ENCODE data around the gene SPCS2. TPM values are rescaled to one million over a fixed set of nuclear protein-coding genes. Genes with fewer than 3 reads are reported as not detected.
"Not testable (repeated sequence)": the region's sequence is repeated elsewhere in the genome, so short reads cannot be mapped to it uniquely, and the experiment has no call there.

Gene SPCS2
- total RNA-seq, 1 donor from 2014 or later = 130 TPM

- Mint-ChIP-seq H3K4me1 (ENCODE audit: unreplicated experiment) (peaks cover 11% of the 10 kb centered on the region), H3K4me3 (ENCODE audit: unreplicated experiment) (no peak overlapping the region), H3K36me3 (ENCODE audit: low read depth, unreplicated experiment) (peaks cover 11% of the 10 kb centered on the region), H3K9me3 (ENCODE audit: unreplicated experiment) (no peaks in the 10 kb centered on the region), H3K27me3 (ENCODE audit: unreplicated experiment) (no peaks in the 10 kb centered on the region), H3K27ac (ENCODE audit: unreplicated experiment) (no peak overlapping the region)
- TF ChIP-seq CTCF (IDR thresholded peaks at IDR 0.05; ENCODE audit: unreplicated experiment) = no peak
- DNase-seq (ENCODE audit: low spot score) = no peak
Measured at GRCh38 chr11:74981888-74982287, 32.8 kb downstream of the SPCS2 start.

DNA sequence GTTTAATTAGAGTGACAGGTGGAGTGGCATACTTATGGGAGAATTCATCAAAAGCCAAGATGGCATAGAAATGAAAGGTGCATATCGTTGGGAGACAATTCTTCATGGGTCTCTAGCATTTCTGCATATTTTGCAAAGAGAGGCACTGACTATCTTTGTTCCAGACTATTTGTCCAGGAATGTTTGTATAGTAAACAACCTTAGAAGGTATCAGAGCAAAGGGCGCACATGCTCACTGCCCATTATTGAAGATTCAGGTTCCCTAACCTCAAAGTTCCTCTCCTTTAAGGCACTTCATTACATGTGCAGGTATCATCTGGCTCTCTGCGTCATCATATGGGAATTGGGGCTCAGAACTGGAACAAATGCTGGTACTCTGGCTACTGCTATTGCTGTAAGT lies 35.0 kb downstream of the SPCS2 start:
- Mint-ChIP-seq H3K27me3 (ENCODE audit: unreplicated experiment) (no peaks in the 10 kb centered on the region), H3K36me3 (ENCODE audit: low read depth, unreplicated experiment) (peaks cover 11% of the 10 kb centered on the region), H3K4me1 (ENCODE audit: unreplicated experiment) (peaks cover 14% of the 10 kb centered on the region), H3K4me3 (ENCODE audit: unreplicated experiment) (no peak overlapping the region), H3K27ac (ENCODE audit: unreplicated experiment) (no peak overlapping the region), H3K9me3 (ENCODE audit: unreplicated experiment) (no peaks in the 10 kb centered on the region)
- no peak for DNase-seq (ENCODE audit: low spot score)
- no peak for TF ChIP-seq CTCF (IDR thresholded peaks at IDR 0.05; ENCODE audit: unreplicated experiment)

- Mint-ChIP-seq H3K27me3 (ENCODE audit: unreplicated experiment) (no peaks in the 10 kb centered on the region), H3K4me3 (ENCODE audit: unreplicated experiment) (no peak overlapping the region), H3K9me3 (ENCODE audit: unreplicated experiment) (no peaks in the 10 kb centered on the region), H3K27ac (ENCODE audit: unreplicated experiment) (no peak overlapping the region), H3K36me3 (ENCODE audit: low read depth, unreplicated experiment) (peaks cover 11% of the 10 kb centered on the region), H3K4me1 (ENCODE audit: unreplicated experiment) (peaks cover 18% of the 10 kb centered on the region)
- TF ChIP-seq CTCF (IDR thresholded peaks at IDR 0.05; ENCODE audit: unreplicated experiment) = no peak
- DNase-seq (ENCODE audit: low spot score) = no peak
Measured at GRCh38 chr11:74984730-74985129, 35.7 kb downstream of the SPCS2 start.

DNA sequence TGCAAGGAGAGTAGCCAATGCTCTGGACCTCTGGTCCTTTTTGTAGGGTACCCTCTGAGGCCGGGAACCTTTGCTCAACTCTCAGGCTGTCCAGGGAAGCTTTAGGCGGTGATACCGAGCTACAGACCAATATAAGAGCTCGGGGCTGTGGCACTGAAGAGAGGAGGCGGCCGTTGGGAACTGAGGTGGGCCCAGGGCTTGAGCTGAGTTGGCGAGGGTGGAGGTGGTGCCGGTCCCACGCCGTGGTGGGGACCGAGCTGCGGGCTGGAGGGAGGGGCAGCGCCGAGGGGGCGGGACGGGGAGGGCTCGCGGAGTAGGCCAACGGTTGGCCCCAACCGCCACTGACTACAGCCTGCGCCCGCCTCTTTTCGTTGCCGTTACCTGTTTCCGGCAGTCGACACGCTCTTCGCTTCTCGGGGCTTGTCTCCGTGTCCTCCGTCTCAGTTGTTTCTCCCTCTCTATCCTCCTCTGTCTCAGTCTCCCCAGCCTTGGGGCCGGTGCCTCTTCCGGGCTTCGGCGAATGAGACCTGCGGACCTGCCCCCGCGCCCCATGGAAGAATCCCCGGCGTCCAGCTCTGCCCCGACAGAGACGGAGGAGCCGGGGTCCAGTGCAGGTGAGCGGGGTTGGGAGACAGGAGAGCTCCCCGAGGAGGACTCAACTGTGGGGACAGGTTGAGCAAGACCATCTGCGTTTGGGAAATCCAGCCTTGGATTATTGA lies 39.6 kb downstream of the SPCS2 start, which contains the start of gene NEU3:
TSS of gene NEU3 (plus strand) at position 393 of the 719 bp plus-strand sequence. CDS start at position 521, 128 bp downstream.
- Mint-ChIP-seq H3K36me3 (ENCODE audit: low read depth, unreplicated experiment) (no peaks in the 10 kb centered on the region), H3K9me3 (ENCODE audit: unreplicated experiment) (no peaks in the 10 kb centered on the region), H3K27ac (ENCODE audit: unreplicated experiment) (peak within 1 kb of the TSS; percentile 80), H3K4me1 (ENCODE audit: unreplicated experiment) (peaks cover 13% of the 10 kb centered on the region), H3K4me3 (ENCODE audit: unreplicated experiment) (peak within 1 kb of the TSS; percentile 94), H3K27me3 (ENCODE audit: unreplicated experiment) (no peaks in the 10 kb centered on the region)
- TF ChIP-seq CTCF (IDR thresholded peaks at IDR 0.05; ENCODE audit: unreplicated experiment) = no peak
- peak; percentile 66 for DNase-seq (ENCODE audit: low spot score)

- Mint-ChIP-seq H3K36me3 (ENCODE audit: low read depth, unreplicated experiment) (no peaks in the 10 kb centered on the region), H3K27ac (ENCODE audit: unreplicated experiment) (no peak overlapping the region), H3K4me3 (ENCODE audit: unreplicated experiment) (peak overlapping the region; percentile 94), H3K27me3 (ENCODE audit: unreplicated experiment) (no peaks in the 10 kb centered on the region), H3K9me3 (ENCODE audit: unreplicated experiment) (no peaks in the 10 kb centered on the region), H3K4me1 (ENCODE audit: unreplicated experiment) (peaks cover 13% of the 10 kb centered on the region)
- TF ChIP-seq CTCF (IDR thresholded peaks at IDR 0.05; ENCODE audit: unreplicated experiment) = no peak
- DNase-seq (ENCODE audit: low spot score) = no peak
Measured at GRCh38 chr11:74989260-74989638, 40.2 kb downstream of the SPCS2 start.

GRCh38 chr11:74990150-74990549 lies 41.1 kb downstream of the SPCS2 start:
- not testable (repeated sequence) for H3K27ac Mint-ChIP-seq (ENCODE audit: unreplicated experiment); H3K36me3 Mint-ChIP-seq (ENCODE audit: low read depth, unreplicated experiment); H3K4me3 Mint-ChIP-seq (ENCODE audit: unreplicated experiment); H3K9me3 Mint-ChIP-seq (ENCODE audit: unreplicated experiment); DNase-seq (ENCODE audit: low spot score); H3K27me3 Mint-ChIP-seq (ENCODE audit: unreplicated experiment)
- H3K4me1 Mint-ChIP-seq (ENCODE audit: unreplicated experiment) = peaks cover 13% of the 10 kb centered on the region
